ENCODE data around the gene SLC8A1. TPM values are rescaled to one million over a fixed set of nuclear protein-coding genes. Genes with fewer than 3 reads are reported as not detected.

SLC8A1 gene
- total RNA-seq, 4 donors from 2014 or later = 19.6 to 51.2 (median 31.2) TPM

- TF ChIP-seq POLR2A (IDR thresholded peaks at IDR 0.05) = no peak
- TF ChIP-seq, protein P1, sequence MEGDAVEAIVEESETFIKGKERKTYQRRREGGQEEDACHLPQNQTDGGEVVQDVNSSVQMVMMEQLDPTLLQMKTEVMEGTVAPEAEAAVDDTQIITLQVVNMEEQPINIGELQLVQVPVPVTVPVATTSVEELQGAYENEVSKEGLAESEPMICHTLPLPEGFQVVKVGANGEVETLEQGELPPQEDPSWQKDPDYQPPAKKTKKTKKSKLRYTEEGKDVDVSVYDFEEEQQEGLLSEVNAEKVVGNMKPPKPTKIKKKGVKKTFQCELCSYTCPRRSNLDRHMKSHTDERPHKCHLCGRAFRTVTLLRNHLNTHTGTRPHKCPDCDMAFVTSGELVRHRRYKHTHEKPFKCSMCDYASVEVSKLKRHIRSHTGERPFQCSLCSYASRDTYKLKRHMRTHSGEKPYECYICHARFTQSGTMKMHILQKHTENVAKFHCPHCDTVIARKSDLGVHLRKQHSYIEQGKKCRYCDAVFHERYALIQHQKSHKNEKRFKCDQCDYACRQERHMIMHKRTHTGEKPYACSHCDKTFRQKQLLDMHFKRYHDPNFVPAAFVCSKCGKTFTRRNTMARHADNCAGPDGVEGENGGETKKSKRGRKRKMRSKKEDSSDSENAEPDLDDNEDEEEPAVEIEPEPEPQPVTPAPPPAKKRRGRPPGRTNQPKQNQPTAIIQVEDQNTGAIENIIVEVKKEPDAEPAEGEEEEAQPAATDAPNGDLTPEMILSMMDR (IDR thresholded peaks at IDR 0.05) = no peak
- Histone ChIP-seq H3K9me3 (no peaks in the 10 kb centered on the region), H3K27ac (no peak overlapping the region), H3K36me3 (no peaks in the 10 kb centered on the region), H3K27me3 (no peaks in the 10 kb centered on the region), H3K4me3 (no peak overlapping the region), H3K4me1 (no peaks in the 10 kb centered on the region)
- DNase-seq = no peak
Measured at GRCh38 chr2:40095000-40095399, 356.9 kb downstream of the SLC8A1 start.

GRCh38 chr2:40094451-40094850 lies 357.4 kb downstream of the SLC8A1 start:
- Histone ChIP-seq H3K4me3 (no peak overlapping the region), H3K36me3 (no peaks in the 10 kb centered on the region), H3K27me3 (no peaks in the 10 kb centered on the region), H3K27ac (no peak overlapping the region), H3K4me1 (no peaks in the 10 kb centered on the region), H3K9me3 (no peaks in the 10 kb centered on the region)
- DNase-seq = no peak
- no peak for TF ChIP-seq POLR2A (IDR thresholded peaks at IDR 0.05)
- TF ChIP-seq, protein P1 (IDR thresholded peaks at IDR 0.05) = no peak

DNA sequence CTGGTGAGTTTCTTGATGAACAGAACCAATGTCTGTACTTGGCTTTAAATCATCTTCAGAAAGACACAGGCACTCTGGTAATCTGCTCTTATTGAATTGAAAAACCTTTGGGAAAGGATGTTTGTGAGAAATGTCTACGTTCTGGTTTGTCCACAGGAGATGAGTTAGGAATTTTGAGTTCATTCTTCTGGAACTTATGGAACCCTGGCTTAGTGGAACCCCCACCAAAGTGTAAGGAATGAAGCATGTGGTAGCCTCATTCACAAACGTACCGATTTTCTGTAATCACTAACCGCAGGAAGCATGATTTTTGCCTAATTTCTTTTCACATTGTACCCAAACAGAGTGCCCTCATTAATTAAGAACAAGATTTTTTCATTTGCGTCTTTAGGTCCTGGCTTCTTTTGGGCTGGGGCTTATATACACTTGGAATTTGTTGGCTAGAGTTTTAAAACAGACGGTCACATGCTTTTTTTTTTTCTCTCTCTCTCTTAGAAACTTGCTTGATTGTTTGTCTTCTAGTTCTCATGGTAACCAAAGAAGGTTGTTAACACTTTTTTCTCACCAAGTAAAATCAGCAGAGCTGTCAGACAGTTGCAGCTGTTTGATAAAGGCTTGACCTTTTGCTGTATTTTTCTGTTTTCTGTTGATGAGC lies 358.7 kb downstream of the SLC8A1 start:
- Histone ChIP-seq H3K27me3 (no peaks in the 10 kb centered on the region), H3K9me3 (no peaks in the 10 kb centered on the region), H3K27ac (no peak overlapping the region), H3K4me1 (no peaks in the 10 kb centered on the region), H3K4me3 (no peak overlapping the region), H3K36me3 (no peaks in the 10 kb centered on the region)
- DNase-seq = no peak
- TF ChIP-seq POLR2A (IDR thresholded peaks at IDR 0.05) = no peak
- TF ChIP-seq, protein P1 (IDR thresholded peaks at IDR 0.05) = no peak

DNA sequence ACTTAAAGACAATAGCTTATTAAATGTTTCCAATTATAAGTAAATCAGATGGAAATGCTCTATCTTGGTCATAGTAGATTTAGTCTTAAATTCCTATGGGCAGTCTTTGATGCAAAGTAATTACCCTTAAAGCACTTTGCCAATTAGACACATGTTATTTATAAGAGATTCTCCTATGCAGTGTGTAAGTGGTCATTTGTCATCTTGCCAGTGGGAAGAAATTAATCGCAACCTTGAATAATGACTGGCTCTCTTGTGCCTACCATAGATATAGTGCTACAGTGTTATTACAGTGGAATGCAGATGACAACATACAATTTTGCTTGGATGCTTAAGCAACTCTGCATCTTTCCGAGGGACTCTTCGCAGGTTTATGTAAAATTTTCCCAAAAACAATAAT lies 361.8 kb downstream of the SLC8A1 start:
- H3K4me1 ChIP-seq = no peaks in the 10 kb centered on the region
- no peaks in the 10 kb centered on the region for H3K27me3 ChIP-seq
- TF ChIP-seq POLR2A (IDR thresholded peaks at IDR 0.05) = no peak
- TF ChIP-seq, protein P1 (IDR thresholded peaks at IDR 0.05) = no peak
- no peak overlapping the region for H3K4me3 ChIP-seq
- H3K9me3 ChIP-seq = no peaks in the 10 kb centered on the region
- H3K36me3 ChIP-seq = no peaks in the 10 kb centered on the region
- H3K27ac ChIP-seq = no peak overlapping the region
- DNase-seq = no peak

GRCh38 chr2:40087927-40088326 lies 364.0 kb downstream of the SLC8A1 start:
- no peak overlapping the region for H3K4me3 ChIP-seq
- TF ChIP-seq, protein P1 (IDR thresholded peaks at IDR 0.05) = no peak
- H3K27ac ChIP-seq = no peak overlapping the region
- no peaks in the 10 kb centered on the region for H3K9me3 ChIP-seq
- no peaks in the 10 kb centered on the region for H3K4me1 ChIP-seq
- no peaks in the 10 kb centered on the region for H3K36me3 ChIP-seq
- H3K27me3 ChIP-seq = no peaks in the 10 kb centered on the region
- DNase-seq = no peak

GRCh38 chr2:40087434-40087833 lies 364.5 kb downstream of the SLC8A1 start:
- Histone ChIP-seq H3K9me3 (no peaks in the 10 kb centered on the region), H3K4me3 (no peak overlapping the region), H3K36me3 (no peaks in the 10 kb centered on the region), H3K27me3 (no peaks in the 10 kb centered on the region), H3K27ac (no peak overlapping the region), H3K4me1 (no peaks in the 10 kb centered on the region)
- DNase-seq = no peak
- TF ChIP-seq POLR2A (IDR thresholded peaks at IDR 0.05) = no peak
- TF ChIP-seq, protein P1 (IDR thresholded peaks at IDR 0.05) = no peak

Data from Peyer's patch (tissue), 4 donors.